Activated T-helper 17 cell treated with anti-CD3 and anti-CD28 coated beads, Interleukin-2, amount 50 U/mL, for 72 hours (primary cell): ENCODE measurements around the gene SMARCD1. TPM values are rescaled to one million over a fixed set of nuclear protein-coding genes. Genes with fewer than 3 reads are reported as not detected.

Experiments
- ATAC-seq: fragments of 150-1000 bp; cut with Tn5 transposase; replicated peaks from 2 replicates; pipeline ENCODE4 v1.10.0; 2021; ENCODE audit warnings: mild to moderate bottlenecking, moderate library complexity
- H3K27ac Mint-ChIP-seq: one replicate; pipeline ENCODE4 v1.8.0; 2022; ENCODE audit warnings: mixed read lengths
- H3K27me3 Mint-ChIP-seq: one replicate; pipeline ENCODE4 v1.8.0; 2022; ENCODE audit warnings: mixed read lengths
- H3K36me3 Mint-ChIP-seq: one replicate; pipeline ENCODE4 v1.8.0; 2022; ENCODE audit warnings: low read depth, mild to moderate bottlenecking, mixed read lengths
- H3K4me1 Mint-ChIP-seq: one replicate; pipeline ENCODE4 v1.8.0; 2022; ENCODE audit warnings: mixed read lengths
- H3K4me3 Mint-ChIP-seq: one replicate; pipeline ENCODE4 v1.8.0; 2022; ENCODE audit warnings: mild to moderate bottlenecking, mixed read lengths
- H3K9me3 Mint-ChIP-seq: one replicate; pipeline ENCODE4 v1.8.0; 2022; ENCODE audit warnings: mixed read lengths
- total RNA-seq, 2 donors: library from RNA; stranded (reverse); gene quantifications; one replicate each; pipeline ENCODE4 v1.2.3, GENCODE V29; 2022

Gene SMARCD1
- 10 to 100 TPM; 29.4 to 57.3 TPM for total RNA-seq

- Mint-ChIP-seq H3K27me3 (no peaks in the 10 kb centered on the region), H3K4me3 (peak within 1 kb of the TSS; percentile 95), H3K27ac (peak within 1 kb of the TSS; percentile 95), H3K9me3 (no peaks in the 10 kb centered on the region), H3K4me1 (peaks cover 31% of the 10 kb centered on the region), H3K36me3 (peaks cover 39% of the 10 kb centered on the region)
- ATAC-seq, result peak; percentile 91
Measured at GRCh38 chr12:50084775-50085614, at the start of gene SMARCD1. Gene SMARCD1, plus strand, starts transcription at chr12:50085342. Its CDS starts 28 bp downstream, at chr12:50085370.

- Mint-ChIP-seq H3K4me1 (peaks cover 6% of the 10 kb centered on the region), H3K27me3 (no peaks in the 10 kb centered on the region), H3K9me3 (no peaks in the 10 kb centered on the region), H3K27ac (no peak overlapping the region), H3K36me3 (no peaks in the 10 kb centered on the region), H3K4me3 (no peak overlapping the region)
- ATAC-seq, result no peak
Measured at GRCh38 chr12:50038336-50038735, 46.8 kb upstream of the SMARCD1 start.

- ATAC-seq, result peak; percentile 65
- H3K4me3 Mint-ChIP-seq, result no peak overlapping the region
- H3K9me3 Mint-ChIP-seq, result no peaks in the 10 kb centered on the region
- peaks cover 6% of the 10 kb centered on the region for H3K4me1 Mint-ChIP-seq
- no peaks in the 10 kb centered on the region for H3K27me3 Mint-ChIP-seq
- no peak overlapping the region for H3K27ac Mint-ChIP-seq
- H3K36me3 Mint-ChIP-seq, result no peaks in the 10 kb centered on the region
Measured at GRCh38 chr12:50039151-50039835, 45.8 kb upstream of the SMARCD1 start.

GRCh38 chr12:50040657-50041056 is 44.5 kb upstream of the SMARCD1 start:
- Mint-ChIP-seq H3K9me3 (no peaks in the 10 kb centered on the region), H3K4me3 (no peak overlapping the region)

GRCh38 chr12:50041062-50041860 is 43.9 kb upstream of the SMARCD1 start:
- Mint-ChIP-seq H3K27me3 (no peaks in the 10 kb centered on the region), H3K4me1 (peaks cover 6% of the 10 kb centered on the region)
- ATAC-seq, result no peak

More at GRCh38 chr12:50040657-50041056, 44.5 kb upstream of the SMARCD1 start:
- H3K27ac Mint-ChIP-seq, result no peak overlapping the region
- no peak for ATAC-seq
- no peaks in the 10 kb centered on the region for H3K36me3 Mint-ChIP-seq
- H3K4me1 Mint-ChIP-seq, result peaks cover 6% of the 10 kb centered on the region
- no peaks in the 10 kb centered on the region for H3K27me3 Mint-ChIP-seq

GRCh38 chr12:50041962-50042361 is 43.2 kb upstream of the SMARCD1 start:
- H3K27me3 Mint-ChIP-seq, result no peaks in the 10 kb centered on the region
- no peaks in the 10 kb centered on the region for H3K36me3 Mint-ChIP-seq
- H3K4me3 Mint-ChIP-seq, result no peak overlapping the region
- ATAC-seq, result no peak
- no peaks in the 10 kb centered on the region for H3K9me3 Mint-ChIP-seq
- H3K4me1 Mint-ChIP-seq, result peaks cover 6% of the 10 kb centered on the region
- no peak overlapping the region for H3K27ac Mint-ChIP-seq

More at GRCh38 chr12:50041062-50041860, 43.9 kb upstream of the SMARCD1 start:
- H3K9me3 Mint-ChIP-seq, result no peaks in the 10 kb centered on the region
- no peak overlapping the region for H3K4me3 Mint-ChIP-seq
- H3K36me3 Mint-ChIP-seq, result no peaks in the 10 kb centered on the region
- H3K27ac Mint-ChIP-seq, result no peak overlapping the region

- H3K36me3 Mint-ChIP-seq, result no peaks in the 10 kb centered on the region
- peaks cover 6% of the 10 kb centered on the region for H3K4me1 Mint-ChIP-seq
- peak; percentile 74 for ATAC-seq
- no peak overlapping the region for H3K4me3 Mint-ChIP-seq
- no peaks in the 10 kb centered on the region for H3K9me3 Mint-ChIP-seq
- no peaks in the 10 kb centered on the region for H3K27me3 Mint-ChIP-seq
- H3K27ac Mint-ChIP-seq, result no peak overlapping the region
Measured at GRCh38 chr12:50042693-50043092, 42.4 kb upstream of the SMARCD1 start.

- peak; percentile 62 for ATAC-seq
- peaks cover 6% of the 10 kb centered on the region for H3K4me1 Mint-ChIP-seq
- H3K9me3 Mint-ChIP-seq, result no peaks in the 10 kb centered on the region
- peak overlapping the region; percentile 19 for H3K4me3 Mint-ChIP-seq
- no peaks in the 10 kb centered on the region for H3K36me3 Mint-ChIP-seq
- no peak overlapping the region for H3K27ac Mint-ChIP-seq
- H3K27me3 Mint-ChIP-seq, result no peaks in the 10 kb centered on the region
Measured at GRCh38 chr12:50043308-50043707, 41.8 kb upstream of the SMARCD1 start.

GRCh38 chr12:50043854-50044253 is 41.3 kb upstream of the SMARCD1 start:
- Mint-ChIP-seq H3K9me3 (no peaks in the 10 kb centered on the region), H3K27me3 (no peaks in the 10 kb centered on the region), H3K36me3 (no peaks in the 10 kb centered on the region), H3K4me1 (peaks cover 6% of the 10 kb centered on the region), H3K4me3 (peak overlapping the region; percentile 19), H3K27ac (no peak overlapping the region)
- ATAC-seq, result peak; percentile 55

- peaks cover 26% of the 10 kb centered on the region for H3K27me3 Mint-ChIP-seq
- H3K9me3 Mint-ChIP-seq, result no peaks in the 10 kb centered on the region
- peaks cover under 1% of the 10 kb centered on the region for H3K4me1 Mint-ChIP-seq
- no peak overlapping the region for H3K4me3 Mint-ChIP-seq
- H3K27ac Mint-ChIP-seq, result no peak overlapping the region
- no peaks in the 10 kb centered on the region for H3K36me3 Mint-ChIP-seq
- ATAC-seq, result no peak
Measured at GRCh38 chr12:50047693-50048250, 37.4 kb upstream of the SMARCD1 start.

- Mint-ChIP-seq H3K27ac (no peak overlapping the region), H3K4me3 (no peak overlapping the region), H3K27me3 (peaks cover 36% of the 10 kb centered on the region)
Measured at GRCh38 chr12:50049254-50050118, 35.7 kb upstream of the SMARCD1 start.

GRCh38 chr12:50050119-50050385 is 35.1 kb upstream of the SMARCD1 start:
- Mint-ChIP-seq H3K9me3 (no peaks in the 10 kb centered on the region), H3K27me3 (peaks cover 36% of the 10 kb centered on the region), H3K36me3 (no peaks in the 10 kb centered on the region), H3K27ac (no peak overlapping the region), H3K4me1 (no peaks in the 10 kb centered on the region), H3K4me3 (no peak overlapping the region)
- ATAC-seq, result no peak

More at GRCh38 chr12:50049254-50050118, 35.7 kb upstream of the SMARCD1 start:
- no peaks in the 10 kb centered on the region for H3K4me1 Mint-ChIP-seq
- H3K9me3 Mint-ChIP-seq, result no peaks in the 10 kb centered on the region
- no peaks in the 10 kb centered on the region for H3K36me3 Mint-ChIP-seq
- ATAC-seq, result no peak

GRCh38 chr12:50050410-50051098 is 34.6 kb upstream of the SMARCD1 start:
- ATAC-seq, result no peak
- H3K27me3 Mint-ChIP-seq, result peaks cover 36% of the 10 kb centered on the region
- H3K36me3 Mint-ChIP-seq, result no peaks in the 10 kb centered on the region
- H3K4me1 Mint-ChIP-seq, result peaks cover 1% of the 10 kb centered on the region
- H3K27ac Mint-ChIP-seq, result no peak overlapping the region
- H3K4me3 Mint-ChIP-seq, result no peak overlapping the region
- H3K9me3 Mint-ChIP-seq, result no peaks in the 10 kb centered on the region
